GM21717 (cell line): Measurements from ENCODE around the gene UBC.
"Not testable (repeated sequence)": the region's sequence is repeated elsewhere in the genome, so short reads cannot be mapped to it uniquely, and the experiment has no call there.

ENCODE experiments used
- ATAC-seq: cut with Tn5 transposase; IDR thresholded peaks from one replicate; pipeline ENCODE4 v1.9.1; 2021; ENCODE audit warnings: mild to moderate bottlenecking, moderate library complexity; ENCODE audit not compliant: unreplicated experiment

Gene UBC

DNA sequence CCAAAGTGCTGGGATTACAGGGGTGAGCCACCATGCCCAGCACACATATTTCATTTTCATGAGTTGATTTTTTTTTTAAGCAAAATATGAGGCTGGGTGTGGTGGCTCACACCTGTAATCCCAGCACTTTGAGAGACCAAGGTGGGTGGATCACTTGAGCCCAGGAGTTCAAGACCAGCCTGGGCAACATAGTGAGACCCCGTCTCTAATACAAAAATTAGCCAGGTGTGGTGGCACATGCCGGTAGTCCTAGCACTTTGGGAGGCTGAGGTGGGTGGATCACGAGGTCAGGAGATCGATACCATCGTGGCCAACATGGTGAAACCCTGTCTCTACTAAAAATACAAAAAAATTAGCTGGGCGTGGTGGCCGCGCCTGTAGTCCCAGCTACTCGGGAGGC, 17.1 kb upstream of the UBC start:
- ATAC-seq, result not testable (repeated sequence)

DNA sequence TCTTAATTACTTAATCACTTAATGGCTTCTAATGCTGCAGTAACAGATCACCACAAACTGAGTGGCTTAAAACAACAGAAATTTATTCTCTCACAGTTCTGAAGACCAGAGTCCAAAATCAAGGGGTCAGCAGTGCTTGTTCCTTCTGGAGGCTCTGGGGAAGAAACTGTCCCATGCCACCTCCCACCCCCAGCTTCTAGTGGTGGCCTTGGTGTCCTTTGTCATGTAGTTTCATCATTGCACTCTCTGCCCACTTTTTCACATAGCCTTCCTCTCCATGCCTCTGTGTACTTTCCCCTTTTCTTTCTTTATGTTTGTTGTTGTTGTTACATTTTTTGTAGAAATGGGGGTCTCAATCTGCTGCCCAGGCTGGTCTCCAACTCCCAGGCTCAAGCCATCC, 16.1 kb upstream of the UBC start:
- no peak for ATAC-seq

- no peak for ATAC-seq
Observed at GRCh38 chr12:124929649-124930419, 15.4 kb upstream of the UBC start.

DNA sequence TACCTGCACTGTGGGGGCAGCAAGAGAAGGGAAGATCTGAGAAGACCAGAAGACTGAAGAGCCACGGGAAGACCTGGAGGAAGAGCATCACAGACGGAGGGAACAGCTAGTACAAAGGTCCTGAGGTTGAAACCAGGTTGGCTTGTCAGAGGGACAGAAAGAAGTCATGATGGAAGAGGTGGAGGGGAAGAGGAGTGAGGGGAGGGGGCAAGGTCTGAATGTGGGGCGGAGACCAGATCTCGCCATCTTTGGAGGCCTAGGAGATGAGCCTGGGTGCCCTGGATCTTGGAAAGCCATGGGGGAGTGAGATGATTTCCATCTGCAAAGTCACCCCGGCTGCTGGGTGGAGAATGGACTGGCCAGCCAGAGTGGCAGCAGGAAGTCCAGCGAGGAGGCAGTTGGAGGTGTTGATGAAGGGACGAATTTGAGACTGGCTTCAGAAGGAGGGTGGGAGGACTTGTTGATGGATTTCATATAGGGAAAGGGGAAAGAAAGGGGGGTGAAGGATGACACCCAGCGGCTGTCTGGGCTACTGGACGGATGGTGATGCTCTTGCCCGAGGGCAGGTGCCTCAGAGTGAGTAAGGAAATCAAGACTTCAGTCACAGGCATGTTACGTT, 14.6 kb upstream of the UBC start:
- no peak for ATAC-seq

- ATAC-seq, result peak; percentile 19
Observed at GRCh38 chr12:124928095-124928911, 13.9 kb upstream of the UBC start.

DNA sequence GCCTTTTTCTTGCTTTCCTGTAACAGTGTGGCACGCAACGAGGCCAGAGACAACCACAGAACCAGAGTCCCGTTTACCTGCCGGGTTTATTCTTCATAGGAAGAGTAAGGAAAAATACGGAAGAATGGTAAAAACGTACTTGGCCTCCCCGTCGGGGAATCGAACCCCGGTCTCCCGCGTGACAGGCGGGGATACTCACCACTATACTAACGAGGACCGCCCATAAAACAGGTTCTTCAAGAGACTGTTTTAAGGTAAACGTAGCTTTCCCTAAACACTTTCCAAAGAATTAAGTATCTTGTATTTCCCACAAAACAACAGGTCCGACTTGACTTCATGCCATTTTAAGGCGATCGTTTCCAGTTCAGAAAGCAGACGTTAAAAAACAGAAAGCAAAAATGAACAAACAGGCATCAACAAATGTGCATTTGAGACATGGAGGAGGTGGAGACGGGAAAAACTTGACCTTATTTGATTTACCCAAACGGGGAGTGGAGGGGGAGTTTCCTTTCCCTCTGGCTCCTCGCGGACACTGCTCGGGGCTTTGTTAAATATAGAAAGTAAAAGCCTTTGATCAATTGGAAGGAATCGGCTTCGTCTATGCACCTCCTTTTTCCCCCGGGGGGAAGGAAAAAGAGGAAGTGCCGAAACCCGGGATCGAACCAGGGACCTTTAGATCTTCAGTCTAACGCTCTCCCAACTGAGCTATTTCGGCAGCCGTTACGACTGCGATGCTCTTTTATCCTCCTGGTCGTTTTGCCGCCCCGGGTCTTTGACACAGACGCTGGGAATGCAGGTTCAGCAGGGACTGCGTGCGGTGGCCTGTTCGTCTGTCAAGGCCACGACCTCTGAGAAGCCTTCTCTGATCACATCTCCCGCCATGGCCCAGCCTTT, 13.0 kb upstream of the UBC start:
- peak; percentile 63 for ATAC-seq

DNA sequence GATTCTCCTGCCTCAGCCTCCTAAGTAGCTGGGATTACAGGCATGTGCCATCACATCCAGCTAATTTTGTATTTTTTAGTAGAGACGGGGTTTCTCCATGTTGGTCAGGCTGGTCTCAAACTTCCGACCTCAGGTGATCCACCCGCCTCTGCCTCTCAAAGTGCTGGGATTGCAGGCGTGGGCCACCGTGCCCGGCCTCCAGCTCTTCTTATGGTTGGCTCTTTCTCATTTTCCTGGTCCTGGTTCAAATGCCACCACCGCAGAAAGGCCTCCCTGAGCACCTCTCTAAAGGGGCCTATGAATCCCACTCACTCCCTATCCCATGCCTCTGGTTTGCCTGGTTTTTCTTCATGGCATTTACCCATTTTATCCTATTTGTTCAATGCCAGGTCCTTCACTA, 11.3 kb upstream of the UBC start:
- ATAC-seq, result not testable (repeated sequence)

- no peak for ATAC-seq
Observed at GRCh38 chr12:124925117-124925516, 10.7 kb upstream of the UBC start.

DNA sequence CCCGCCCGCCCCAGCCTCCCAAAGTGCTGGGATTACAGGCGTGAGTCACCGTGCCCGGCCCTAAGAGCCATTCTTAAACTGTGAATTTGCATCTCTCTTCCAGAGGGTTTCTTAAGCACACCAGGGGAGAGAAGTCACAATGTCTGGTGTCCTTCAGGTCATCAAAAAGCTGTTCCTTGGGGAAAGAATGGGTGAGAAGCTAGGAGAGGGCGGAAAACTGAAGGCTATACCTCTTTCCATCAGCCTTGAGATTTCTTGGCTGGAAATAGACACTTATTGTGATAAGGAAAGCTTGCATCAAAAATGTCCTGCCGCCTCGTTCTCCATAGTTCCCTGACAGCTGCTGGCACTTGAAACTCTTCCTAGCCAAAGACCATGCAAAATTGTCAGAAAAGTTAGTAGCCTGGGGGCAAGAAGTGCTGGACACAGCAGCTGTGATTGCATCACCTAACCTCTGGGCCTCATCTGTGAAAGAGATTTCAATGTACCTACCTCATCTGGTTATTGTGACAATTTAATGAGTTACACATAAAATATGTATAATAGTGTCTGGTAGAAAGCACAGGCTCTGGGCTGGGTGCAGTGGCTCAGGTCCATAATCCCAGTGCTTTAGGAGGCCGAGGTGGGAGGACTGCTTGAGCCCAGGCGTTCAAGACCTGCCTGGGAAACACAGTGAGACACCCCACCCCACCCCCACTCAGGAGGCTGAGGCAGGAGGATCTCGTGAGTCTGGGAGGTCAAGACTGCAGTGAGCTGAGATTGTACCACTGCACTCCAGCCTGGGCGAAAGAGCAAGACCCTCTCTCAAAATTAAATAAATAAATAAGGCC, 9.7 kb upstream of the UBC start:
- ATAC-seq, result no peak

DNA sequence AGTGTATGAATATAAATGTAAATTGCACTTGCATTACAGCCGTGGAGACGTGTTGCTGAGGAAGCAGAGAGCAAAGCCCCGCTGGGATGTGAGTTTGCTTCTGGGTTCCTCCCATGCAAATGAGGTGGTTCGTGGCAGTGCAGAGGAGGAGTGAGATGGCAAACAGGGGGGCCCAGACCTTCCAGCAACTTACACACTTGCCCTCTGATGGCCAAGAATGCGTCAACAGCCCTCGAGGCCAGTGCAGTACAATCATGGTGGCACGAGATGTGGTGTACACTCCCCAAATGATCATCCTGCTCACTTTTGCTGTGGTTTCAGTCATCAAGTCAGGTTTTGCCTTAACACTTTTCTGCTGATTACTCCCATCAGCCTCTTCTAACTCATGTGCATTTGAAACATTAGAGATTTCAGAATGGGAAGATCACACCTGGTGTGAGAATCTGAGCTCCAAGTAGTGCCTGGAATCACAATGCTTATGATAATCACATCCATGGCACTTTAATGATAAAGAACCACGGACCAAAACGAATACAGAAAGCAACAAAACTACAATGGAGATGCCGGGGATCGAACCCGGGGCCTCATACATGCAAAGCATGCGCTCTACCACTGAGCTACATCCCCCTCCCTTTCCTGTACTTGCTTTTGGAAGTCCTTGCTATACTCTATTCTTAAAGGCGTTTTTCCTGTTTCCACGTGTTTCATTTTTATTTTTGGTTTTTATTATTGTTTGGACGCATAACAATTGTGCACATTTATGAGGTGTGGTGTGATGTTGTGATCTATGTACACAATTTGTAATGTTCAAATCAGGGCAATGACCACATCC, 7.0 kb upstream of the UBC start:
- peak; percentile 49 for ATAC-seq

GRCh38 chr12:124920353-124920935, 6.0 kb upstream of the UBC start:
- ATAC-seq, result no peak

GRCh38 chr12:124919521-124920352, 5.3 kb upstream of the UBC start:
- ATAC-seq, result no peak

DNA sequence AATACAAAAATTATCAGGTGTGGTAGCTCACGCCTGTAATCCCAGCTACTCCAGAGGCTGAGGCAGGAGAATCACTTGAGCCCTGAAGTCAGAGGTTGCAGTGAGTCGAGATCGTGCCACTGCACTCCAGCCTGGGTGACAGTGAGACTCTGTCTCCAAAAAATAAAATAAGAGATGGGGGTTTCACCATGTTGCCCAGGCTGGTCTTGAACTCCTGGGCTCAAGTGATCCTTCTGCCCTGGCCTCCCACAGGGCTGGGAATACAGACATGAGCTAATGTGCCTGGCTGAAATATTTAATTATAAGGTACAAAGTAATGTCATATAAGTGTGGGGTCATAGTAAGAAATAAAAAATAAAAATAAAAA, 4.2 kb upstream of the UBC start:
- ATAC-seq, result not testable (repeated sequence)

DNA sequence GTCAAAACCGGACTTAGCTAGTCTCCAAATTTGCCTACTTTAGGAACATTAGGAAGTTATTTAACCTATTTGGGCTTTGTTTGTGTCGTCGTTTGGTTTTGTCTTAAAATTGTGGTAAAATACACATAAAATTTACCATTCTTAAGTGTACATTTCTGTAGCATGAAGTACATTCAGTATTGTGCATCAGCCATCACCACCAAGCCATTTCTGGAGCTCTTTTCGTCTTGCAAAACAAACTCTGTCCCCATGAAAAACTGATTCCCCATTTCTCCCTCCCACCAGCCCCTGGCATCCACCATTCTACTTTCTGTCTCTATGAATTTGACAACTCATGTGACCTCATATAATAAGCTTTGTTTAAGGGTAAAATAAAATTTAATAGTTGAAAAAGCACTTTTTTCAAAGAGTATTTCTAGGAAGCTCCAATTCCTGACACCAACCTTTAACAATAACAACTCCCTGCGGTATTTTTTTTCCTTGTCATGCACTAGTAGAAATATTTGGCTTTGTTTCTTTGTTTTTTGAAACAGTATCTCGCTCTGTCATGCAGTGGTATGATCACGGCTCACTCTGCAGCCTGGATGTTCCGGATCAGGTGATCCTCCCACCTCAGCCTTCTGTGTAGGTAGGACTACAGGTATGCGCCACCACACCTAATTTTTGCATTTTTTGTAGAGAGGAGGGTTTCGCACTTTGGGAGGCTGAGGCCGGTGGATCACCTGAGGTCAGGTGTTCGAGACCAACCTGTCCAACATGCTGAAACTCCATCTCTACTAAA, 3.6 kb upstream of the UBC start:
- ATAC-seq, result no peak

DNA sequence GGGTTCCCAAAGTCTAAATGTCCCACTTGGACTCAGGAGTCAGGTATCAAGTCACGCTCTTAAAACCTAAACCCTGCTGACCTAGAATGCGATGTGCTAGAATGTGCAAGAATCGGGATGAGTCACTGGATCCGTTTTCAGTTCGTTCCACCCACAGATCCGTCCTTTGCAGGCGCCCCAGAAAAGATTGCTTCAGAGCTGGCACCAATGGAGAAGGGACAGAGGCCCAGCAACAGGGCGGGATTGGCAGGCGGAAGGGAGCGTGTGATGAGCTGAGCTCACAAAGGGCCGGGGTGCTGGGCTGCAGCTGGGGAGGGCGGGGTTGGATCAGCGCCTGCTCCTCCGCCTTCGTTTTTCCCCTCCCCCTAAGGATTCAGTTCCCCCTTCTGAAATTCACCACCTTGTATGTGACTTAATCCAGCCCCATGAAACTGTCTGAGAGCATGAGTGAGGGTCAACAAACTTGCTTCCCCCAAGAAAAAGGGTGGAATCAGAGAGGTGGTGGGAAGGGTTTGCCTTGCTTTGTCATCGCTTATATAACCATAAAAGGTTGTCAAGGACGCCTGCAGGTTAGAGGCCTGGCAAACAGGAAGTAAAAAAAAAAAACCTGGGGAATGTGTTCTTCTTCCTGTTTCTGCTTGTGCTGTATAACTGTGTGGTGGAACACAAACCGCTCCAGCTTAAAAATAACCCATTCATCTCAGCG, 2.8 kb upstream of the UBC start:
- peak; percentile 50 for ATAC-seq

GRCh38 chr12:124916374-124917134, 2.1 kb upstream of the UBC start:
- ATAC-seq, result no peak
